ENCODE results near the gene PTPRD.

Gene PTPRD

DNA sequence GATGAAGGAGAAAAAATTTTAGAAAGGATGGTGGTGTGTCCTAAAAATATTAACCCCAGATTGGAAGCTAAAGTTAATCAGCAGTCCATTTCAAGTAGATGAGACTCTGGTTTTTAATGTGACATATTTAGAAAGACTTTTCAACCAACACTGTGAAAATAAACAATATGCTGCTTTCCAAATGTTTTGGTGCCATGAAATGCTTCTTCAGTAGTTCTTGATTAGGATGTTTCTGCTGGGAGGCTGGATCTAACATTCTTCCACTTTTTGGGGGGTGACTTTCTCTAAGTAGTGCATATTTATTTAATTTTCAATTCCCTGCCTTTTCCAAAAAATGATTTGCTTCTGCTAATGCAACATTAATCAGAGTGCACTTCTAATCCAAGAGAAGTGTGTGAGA, 2219.9 kb downstream of the PTPRD start:
- no peak for DNase-seq

DNA sequence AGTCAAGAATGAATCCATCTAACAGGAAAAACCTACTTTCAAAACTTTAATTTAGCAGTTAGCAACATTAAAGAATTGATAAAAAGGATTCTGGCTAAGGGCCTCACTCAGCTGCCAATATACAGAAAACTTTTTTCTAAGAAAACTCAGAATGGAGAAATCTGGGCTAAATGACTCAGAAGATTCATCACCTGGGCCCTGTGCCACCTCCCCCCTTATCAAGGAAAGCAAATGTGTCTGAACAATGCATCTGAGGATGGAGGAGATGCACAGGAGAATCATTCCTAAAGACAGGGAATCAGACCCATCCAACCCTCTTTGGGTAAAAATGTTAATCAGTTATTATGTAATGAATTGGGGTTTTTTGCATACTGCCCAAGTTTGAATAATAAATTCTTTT, 2221.2 kb downstream of the PTPRD start:
- no peak for DNase-seq

DNA sequence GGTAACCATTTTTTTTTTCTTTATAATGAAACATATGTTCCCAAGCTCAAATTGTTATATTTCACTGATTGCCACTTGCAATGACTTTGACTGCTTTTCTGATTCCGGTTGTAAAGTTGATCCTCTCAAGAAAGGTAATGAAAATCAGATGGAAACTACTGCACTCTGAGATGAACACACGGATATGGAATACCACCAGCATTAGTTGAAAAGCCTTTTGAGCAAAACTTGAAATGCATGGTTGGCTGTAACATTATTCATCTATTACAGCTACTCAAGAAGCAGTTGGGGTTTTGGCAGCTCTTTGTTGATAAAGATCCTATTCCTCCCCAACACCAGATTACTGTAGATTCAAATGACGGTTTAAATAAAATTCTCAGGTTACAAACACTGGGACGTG, 2221.7 kb downstream of the PTPRD start:
- no peak for DNase-seq

DNA sequence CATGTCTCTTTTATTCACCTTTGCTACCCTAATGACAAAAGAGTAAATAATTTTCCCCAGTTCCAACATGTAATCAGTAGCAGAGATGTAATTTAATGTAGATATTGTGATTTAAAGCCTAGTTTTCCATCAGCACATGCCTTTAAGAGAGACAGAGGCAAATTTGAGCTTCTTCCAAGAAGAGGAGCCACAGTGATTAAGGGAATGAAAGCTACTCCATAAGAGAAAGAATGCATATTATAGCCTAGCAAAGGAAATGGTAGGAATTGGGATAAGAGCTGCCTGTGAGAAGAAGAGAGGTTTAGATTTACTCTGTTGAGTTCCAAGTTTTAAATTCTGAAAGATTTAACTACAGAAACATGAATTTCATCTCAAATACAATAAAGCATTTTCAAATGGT, 2222.2 kb downstream of the PTPRD start:
- no peak for DNase-seq

DNA sequence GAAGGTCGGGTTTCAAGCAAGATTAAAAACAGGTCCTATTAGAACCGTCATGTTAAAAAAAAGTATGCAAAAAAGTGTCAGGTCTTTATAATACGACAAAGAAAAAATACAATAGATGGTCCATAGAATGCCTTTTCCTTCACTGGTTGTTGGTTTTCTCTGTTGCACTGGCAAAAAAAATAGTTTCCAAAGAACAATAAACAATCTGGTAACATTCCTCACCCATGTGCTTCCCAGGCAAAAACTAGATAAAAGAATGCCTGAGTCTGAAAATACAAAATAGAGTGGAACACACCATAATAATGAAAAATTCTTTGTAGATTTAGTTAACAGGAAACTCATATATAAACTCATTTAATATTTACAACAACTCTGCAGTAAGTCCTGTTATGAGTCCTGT, 2223.3 kb downstream of the PTPRD start:
- DNase-seq: no peak

DNA sequence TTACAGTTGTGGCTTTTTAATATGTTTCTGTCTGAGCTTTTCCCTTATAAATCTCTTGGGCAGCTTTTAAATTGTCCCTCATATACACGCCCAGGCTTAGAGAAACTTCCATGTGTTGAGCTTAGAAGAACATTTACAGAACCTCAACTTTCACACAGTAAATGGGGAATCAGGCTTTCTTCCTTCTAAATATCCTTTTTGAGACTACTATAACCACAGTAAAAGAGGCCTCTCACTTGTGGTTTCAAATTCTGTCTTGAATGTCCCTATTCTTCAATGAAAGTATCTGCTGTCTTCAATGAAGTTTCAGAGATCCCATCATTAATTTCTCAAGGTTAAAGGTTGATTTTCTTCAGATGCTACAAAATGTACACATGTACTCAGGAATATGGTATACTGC, 2224.7 kb downstream of the PTPRD start:
- no peak for DNase-seq

DNA sequence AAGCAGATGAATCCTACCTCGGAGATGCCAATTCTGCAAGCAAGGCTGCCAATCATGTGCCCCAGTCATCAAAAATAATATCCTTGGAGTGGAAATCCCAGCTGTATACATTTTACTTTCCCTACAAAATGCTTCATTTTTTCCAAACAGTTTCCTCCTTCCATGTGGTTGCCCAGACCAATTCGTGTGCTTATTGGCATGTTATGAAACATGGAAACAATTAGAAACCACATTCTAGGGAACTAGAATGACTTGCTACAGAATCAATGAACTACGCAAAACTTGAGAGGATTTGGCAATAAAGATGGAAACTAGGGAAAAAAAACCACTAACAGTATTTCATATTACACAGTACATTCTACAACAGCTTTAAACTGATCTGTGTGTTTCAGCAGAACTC, 2228.7 kb downstream of the PTPRD start:
- DNase-seq: no peak

DNA sequence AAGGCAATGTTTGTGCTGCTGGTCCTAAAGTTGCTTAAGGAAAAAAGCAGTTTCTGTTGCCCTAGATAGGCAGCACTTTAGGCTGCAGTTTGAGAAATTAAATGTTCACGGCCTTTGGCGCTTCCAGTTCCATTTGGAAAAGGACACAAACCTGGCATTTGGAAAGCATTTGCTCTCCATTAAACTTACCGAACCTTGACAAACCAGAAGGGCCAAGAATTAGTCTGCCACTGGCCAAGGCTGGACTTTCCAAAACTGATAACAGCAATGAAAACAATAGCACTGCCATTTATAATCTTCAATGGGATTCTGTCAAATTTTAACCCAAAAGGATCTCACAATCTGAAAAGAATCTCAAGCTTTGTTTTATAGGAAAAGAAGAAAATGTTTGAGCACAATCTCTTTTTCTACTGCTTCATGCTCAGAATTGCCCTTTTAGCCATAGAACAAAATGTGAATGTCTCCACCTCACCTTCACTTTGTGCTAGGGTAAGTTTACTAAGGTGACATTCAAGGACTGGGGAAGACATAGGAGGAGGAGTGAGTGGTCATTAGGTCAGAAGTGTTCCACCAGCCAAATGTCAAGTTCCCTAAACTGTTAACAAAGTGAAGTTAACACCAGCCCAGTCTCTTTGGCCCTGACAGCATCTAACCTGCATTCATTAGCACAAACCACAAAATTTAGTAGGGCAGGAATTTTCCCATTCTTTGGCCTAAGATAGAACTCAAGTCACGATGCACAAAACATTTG, 2229.8 kb downstream of the PTPRD start:
- DNase-seq: no peak

DNA sequence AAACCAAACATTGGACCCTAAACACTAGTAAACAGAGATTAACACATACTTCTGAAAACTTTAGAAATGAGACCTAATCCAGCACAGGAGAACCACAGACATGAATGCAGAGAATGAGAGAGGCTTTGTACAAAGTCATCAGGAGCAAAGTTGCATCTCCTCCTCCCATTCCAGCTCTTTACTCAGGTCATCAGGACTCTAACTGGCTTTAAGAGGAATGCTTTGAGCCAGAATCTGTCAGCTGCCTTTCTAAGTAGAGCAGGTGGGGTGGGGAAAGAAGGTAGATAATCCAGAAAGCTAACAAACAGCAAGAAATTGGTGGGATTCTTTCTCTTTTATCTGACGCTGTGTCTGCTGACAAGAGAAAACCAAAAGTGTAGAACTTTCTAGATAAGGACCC, 2230.5 kb downstream of the PTPRD start:
- DNase-seq: no peak

DNA sequence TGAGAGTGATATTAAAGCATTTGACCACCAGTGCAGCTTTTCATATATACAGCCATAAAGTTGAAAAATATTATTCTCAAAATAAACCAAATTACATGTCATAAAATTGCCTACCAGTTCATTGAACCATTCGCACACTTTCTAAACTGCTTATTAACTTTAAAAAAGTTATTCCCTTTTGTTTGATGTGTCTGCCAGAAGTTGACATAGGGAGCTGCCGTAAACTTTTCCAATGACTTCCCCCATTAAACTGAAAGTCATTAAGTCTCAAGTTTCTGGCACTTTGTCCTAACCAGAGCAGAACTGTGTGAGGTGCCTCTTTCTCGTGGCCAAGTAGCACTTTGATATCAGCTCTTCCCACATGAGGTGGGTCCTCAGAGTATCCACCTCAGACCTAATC, 2231.2 kb downstream of the PTPRD start:
- DNase-seq: peak; percentile 12

DNA sequence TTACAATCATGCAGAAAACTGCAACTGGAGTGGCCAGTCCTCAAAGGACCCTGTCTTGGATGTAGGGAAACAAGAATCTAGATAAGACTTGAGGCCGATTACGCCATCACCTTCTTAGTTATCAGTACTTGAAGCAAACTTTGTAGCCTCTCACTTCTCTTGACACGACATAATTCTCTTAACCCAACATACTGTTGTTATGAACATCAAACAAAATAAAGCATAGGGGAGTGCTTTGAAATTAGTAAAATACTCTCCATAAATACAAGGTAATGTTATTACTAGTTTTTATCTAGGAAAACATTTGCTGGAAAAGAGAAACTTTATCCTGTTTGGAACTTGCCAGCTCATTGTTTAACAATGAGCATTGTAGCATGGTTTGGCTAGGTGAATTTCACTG, 2238.3 kb downstream of the PTPRD start:
- DNase-seq: no peak

DNA sequence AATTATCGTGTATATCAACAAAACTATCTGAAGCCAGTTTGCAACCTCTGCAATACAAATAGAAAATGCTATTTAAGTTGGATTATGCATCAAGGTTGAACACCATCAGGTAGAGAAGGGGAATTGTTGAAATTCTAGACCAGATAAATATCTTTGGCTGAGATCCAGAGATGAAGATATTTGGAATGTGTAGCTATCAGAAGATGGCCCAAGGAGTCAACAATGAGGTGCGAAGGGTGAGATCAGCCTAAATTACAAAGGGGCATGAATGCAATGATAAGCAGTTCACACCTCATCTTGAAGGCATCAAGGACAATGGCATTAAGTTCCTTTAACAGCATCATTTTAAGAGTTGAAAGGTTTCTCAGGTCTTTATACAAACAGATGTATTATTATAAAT, 2241.1 kb downstream of the PTPRD start:
- peak; percentile 10 for DNase-seq

DNA sequence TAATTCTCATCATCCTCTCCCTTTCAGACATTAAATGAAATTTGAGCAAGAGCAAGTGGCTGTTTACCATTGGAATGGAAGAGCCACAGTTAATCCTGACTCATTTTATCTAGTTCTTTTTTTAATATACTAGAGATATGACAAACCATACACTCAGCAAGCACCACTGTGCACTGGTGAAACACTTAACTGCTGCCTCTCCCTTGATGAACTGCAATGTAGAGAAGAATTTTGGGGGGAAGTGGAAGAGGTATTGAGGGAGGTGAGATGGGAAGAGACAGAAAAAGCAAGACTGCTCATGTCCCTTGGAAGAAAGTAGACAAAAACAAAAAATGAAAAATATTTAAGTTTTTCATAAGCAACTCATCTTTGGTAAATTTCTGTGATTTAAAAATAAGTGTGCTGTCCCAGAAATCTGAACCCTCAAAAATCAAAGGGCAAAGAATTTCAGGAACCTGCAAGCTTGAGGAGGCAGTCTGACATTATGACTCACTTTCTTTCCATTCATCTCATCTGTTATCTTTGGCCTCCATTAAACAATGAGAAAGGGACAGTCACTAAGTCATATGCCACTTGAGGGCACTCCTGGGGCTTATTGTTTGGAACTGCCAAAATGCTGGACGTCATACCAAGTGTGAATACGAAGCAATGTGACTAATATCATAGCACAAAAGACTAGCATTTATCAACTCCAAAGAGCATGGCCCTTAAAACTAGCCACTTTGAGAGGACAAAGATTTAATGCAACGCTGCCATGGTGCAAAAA, 2246.5 kb downstream of the PTPRD start:
- DNase-seq: peak; percentile 21

DNA sequence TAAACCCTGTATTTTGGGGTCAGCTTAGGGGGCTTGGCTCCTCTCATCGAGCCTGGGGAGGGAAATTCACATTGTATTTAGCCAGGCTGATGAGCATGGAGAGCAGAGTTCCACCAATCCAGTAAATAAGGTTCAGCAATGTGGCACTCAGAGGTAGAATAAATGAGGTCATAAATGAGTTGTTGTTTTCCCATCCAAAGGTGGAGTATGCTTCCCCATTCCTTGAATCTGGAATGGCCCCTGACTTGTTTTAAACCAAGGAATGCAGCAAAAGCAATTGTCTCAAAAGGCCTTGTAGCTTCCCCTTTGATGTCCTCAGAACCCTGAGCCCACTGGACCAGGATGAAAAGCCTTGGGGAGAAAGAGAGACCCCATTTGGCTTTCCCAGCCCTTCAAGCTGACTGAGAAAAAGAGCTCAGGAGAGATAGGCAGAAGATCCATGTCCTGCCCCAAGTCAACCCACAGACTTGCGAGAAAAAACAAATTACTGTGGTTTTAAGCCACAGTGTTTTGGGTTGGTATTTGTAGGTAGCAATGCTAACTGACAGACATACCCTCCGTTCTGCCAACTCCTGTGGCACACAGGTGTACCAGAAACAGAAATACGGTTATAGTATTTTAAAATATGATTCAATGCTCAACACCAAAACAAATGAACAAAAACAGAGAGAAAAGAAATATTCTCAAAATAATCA, 2247.2 kb downstream of the PTPRD start:
- no peak for DNase-seq

DNA sequence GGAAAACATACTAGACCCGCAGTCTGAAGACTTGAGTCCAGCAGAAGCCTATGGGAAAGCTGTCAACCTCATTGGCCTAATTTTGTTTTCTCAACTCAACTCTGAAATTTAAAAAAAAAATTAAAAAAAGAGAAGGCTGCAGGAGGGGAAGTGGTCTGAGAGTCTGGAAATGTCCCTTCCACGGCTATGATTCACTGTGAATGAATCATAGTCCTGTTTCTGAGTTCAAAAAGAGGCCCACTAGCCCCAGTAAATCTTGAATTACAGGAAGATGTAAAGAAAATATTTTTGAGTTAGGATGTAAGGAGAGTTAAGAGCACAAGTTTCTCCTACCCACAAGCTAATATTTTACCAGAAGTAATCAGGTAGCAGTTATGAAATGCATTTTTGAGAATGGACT, 2247.8 kb downstream of the PTPRD start:
- no peak for DNase-seq

DNA sequence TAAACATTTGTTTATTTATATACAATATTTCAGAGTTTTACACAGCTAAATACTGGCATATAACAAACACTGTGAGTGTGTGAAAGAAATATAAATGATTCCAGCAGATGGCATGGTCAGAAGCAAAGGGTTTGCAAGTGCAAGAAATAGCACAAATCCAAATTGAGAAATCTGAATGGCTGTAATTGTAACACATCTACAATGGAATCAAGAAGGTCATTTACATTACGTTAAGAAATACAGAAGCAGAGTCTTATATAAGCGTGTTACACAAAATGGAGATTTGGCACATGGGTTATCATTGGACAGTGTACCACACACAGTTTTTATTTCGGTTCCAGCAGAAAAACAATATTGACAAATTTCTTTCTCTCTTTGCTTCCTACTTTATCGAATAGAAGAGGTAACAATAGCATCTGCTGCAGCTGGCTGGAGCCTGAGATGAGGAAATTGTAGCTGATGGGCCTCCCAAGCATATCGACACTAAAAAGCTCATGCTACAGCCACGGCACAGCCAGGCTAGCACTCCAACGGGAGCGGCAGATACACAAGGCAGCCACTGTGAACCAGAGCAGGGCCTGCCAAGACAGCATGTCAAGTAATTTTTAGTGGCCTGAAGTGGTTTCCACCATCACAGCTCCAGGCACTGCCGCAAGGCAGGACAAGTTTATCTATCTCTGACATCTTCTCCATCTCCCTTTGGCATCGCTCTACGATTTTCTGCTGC, 2248.6 kb downstream of the PTPRD start:
- no peak for DNase-seq

DNA sequence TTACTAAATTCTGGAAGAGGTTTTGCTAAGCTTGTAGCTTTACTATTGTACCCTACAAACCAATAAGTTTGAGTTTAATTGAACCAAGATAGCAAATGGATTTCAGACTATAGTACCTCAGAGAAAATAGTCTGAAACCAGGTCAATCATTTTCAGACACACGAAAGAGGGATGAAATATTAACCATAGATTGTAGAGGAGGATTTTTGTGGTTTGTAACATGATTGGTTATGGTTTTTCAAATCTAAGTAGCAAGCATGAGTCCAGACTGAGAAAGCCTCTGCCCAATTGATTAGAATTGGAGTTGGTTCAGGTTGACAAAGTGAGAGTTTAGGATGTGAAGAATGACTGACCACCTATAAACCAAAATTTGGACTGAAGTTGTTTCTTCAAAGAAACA, 2250.6 kb downstream of the PTPRD start:
- no peak for DNase-seq

DNA sequence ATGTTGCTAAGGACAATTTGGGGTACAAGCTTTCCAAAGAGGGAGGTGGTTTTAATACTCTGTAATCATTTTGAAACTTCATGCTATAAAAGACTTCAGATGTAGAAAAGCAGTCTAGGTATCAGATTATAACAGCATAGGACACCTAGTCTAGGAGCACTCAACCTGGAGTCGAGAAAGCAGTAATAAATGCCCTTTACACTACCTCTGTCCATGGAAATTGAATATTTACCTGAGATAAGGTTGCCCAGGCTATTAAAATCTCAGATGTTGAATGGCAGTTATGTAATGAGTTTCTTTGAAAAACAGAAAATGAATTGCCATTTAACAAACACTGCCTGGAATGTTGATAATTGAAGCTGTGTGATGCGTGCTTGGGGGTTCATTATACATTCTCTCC, 2251.4 kb downstream of the PTPRD start:
- peak; percentile 37 for DNase-seq

DNA sequence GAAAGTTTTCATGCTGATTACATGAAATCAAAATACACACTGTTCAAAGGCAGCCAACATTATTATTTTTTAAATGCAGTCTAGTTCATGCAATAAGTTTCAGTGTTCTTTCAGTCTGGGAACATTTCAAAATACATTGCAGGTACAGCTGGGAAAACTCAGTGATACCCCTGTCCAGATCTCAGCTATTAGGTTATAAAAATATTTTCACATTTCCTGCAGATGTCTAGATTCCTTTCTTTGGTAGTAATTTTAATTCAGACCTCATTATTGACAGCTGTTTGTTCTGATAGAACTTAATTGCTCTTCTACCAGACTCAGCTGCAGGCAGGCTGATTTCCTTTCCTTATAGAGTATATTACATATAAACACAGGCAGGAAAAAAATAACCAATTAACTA, 2256.4 kb downstream of the PTPRD start:
- DNase-seq: no peak

DNA sequence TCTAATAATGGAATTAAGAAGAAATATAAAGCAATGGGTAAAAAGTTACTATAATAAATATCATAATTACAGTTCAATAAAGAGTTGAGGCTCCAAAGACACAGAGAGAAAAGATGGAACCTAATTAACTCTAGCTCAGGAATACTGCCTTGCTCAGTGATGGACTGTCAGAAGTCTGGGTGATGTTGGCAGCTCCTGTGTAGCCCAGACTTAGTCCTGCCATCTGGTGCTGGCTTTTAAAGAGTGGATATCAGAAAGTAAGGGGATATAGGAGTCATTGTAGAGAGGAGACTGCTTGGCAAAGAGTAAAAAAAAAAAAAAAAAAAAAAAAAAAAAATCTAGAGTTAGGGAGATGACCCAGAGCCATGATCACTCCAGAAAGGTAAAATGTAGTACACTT, 2261.4 kb downstream of the PTPRD start:
- peak; percentile 24 for DNase-seq

DNA sequence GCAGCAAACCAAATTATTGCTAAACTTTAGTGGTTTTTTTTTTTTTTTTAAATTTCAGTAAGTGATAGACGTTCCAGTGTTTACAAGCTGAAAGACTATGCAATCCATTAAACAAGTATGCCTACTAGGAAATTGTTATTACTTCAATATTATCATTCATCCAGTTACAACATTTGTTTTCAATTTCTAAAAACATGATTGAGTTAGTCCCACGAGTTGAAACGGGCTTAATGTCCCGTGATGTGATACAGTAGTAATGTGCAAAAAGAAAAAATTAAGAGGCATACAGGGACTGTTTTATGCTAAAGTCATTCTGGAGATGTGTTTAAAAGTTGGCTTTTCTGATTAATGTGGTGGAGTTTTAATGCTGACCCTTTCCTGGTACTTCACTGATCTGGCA, 2262.9 kb downstream of the PTPRD start:
- DNase-seq: no peak

DNA sequence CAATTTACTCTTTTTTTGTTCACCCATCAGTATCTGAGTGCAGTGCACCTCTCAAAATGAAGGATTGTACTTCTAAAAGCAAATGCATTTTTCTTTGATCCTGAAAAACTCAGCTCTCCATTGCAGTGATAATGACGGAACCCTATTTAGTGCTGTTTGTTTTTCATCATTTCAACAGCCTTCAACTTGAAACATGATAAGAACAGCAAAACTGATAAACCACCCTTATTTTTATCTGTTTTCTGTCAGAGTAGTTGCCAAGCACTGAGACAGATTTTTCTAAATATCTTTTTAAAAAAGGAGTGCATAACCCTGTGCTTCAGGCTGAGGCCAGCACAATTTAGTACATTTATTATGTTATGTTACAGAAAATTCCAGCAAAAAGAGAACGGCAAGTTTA, 2263.4 kb downstream of the PTPRD start:
- no peak for DNase-seq

DNA sequence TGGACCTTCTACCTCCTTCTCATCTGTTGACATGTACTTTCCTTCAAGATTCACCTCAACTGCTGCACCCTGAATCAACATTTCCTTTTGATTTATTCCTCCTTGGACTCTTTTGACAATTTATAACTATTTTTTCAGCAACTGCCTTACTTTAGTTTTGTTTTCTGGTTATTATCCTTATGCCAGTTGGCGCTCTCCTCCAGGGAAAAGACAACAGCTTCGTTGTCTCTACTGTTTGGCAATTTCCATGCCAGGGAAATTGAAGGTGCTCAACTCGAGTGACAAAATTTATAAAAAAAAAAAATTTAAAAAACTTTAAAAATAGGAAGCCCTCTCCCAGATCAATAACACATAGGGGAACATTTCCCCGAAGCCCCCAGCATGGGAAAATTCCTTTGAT, 2264.0 kb downstream of the PTPRD start:
- no peak for DNase-seq

Data from NCI-H69 (cell line).